ENCODE measurements around the gene SLC36A4.
"Not testable (repeated sequence)": the region's sequence is repeated elsewhere in the genome, so short reads cannot be mapped to it uniquely, and the experiment has no call there.

SLC36A4 gene

GRCh38 chr11:93114304-93114703 lies 83.5 kb downstream of the SLC36A4 start:
- Histone ChIP-seq H3K27me3 (ENCODE audit: low read length) (no peaks in the 10 kb centered on the region), H3F3A (ENCODE audit: insufficient read depth) (no peaks in the 10 kb centered on the region), H3K9me2 (replicated peaks; ENCODE audit: insufficient read depth, low read length) (no peaks in the 10 kb centered on the region), H3K4me3 (ENCODE audit: insufficient read depth, low read length, poor library complexity, severe bottlenecking) (no peak overlapping the region), H3K9me3 (ENCODE audit: insufficient read depth, low read length) (no peaks in the 10 kb centered on the region), H3K79me2 (ENCODE audit: insufficient read depth, low read length) (no peaks in the 10 kb centered on the region), H4K20me1 (ENCODE audit: low read depth, low read length) (no peaks in the 10 kb centered on the region), H3K27ac (ENCODE audit: low read depth, low read length) (no peak overlapping the region), H3K9ac (ENCODE audit: low read length) (no peak overlapping the region), H3K36me3 (ENCODE audit: low read length) (no peaks in the 10 kb centered on the region), H2AFZ (ENCODE audit: low read depth, low read length, severe bottlenecking) (no peak overlapping the region), H3K4me2 (ENCODE audit: low read depth, low read length, poor library complexity, severe bottlenecking) (no peak overlapping the region)
- TF ChIP-seq, protein P1, sequence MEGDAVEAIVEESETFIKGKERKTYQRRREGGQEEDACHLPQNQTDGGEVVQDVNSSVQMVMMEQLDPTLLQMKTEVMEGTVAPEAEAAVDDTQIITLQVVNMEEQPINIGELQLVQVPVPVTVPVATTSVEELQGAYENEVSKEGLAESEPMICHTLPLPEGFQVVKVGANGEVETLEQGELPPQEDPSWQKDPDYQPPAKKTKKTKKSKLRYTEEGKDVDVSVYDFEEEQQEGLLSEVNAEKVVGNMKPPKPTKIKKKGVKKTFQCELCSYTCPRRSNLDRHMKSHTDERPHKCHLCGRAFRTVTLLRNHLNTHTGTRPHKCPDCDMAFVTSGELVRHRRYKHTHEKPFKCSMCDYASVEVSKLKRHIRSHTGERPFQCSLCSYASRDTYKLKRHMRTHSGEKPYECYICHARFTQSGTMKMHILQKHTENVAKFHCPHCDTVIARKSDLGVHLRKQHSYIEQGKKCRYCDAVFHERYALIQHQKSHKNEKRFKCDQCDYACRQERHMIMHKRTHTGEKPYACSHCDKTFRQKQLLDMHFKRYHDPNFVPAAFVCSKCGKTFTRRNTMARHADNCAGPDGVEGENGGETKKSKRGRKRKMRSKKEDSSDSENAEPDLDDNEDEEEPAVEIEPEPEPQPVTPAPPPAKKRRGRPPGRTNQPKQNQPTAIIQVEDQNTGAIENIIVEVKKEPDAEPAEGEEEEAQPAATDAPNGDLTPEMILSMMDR (IDR thresholded peaks at IDR 0.05; ENCODE audit: insufficient read depth, low read length, poor library complexity, severe bottlenecking): no peak
- no peak for TF ChIP-seq EZH2phosphoT487 (conservative IDR thresholded peaks at IDR 0.05; ENCODE audit: low read length)

GRCh38 chr11:93113824-93114223 lies 84.0 kb downstream of the SLC36A4 start:
- TF ChIP-seq, protein P1 (IDR thresholded peaks at IDR 0.05; ENCODE audit: insufficient read depth, low read length, poor library complexity, severe bottlenecking): no peak
- no peak for TF ChIP-seq EZH2phosphoT487 (conservative IDR thresholded peaks at IDR 0.05; ENCODE audit: low read length)
- Histone ChIP-seq H3K27ac (ENCODE audit: low read depth, low read length) (no peak overlapping the region), H3K4me3 (ENCODE audit: insufficient read depth, low read length, poor library complexity, severe bottlenecking) (no peak overlapping the region)

GRCh38 chr11:93111147-93111546 lies 86.6 kb downstream of the SLC36A4 start:
- not testable (repeated sequence) for H3K9me3 ChIP-seq (ENCODE audit: insufficient read depth, low read length); H3K4me2 ChIP-seq (ENCODE audit: low read depth, low read length, poor library complexity, severe bottlenecking); H3F3A ChIP-seq (ENCODE audit: insufficient read depth); H3K9me2 ChIP-seq (replicated peaks; ENCODE audit: insufficient read depth, low read length); H3K36me3 ChIP-seq (ENCODE audit: low read length); H3K27me3 ChIP-seq (ENCODE audit: low read length); H3K79me2 ChIP-seq (ENCODE audit: insufficient read depth, low read length); H3K9ac ChIP-seq (ENCODE audit: low read length); H4K20me1 ChIP-seq (ENCODE audit: low read depth, low read length); H3K4me3 ChIP-seq (ENCODE audit: insufficient read depth, low read length, poor library complexity, severe bottlenecking); H3K27ac ChIP-seq (ENCODE audit: low read depth, low read length); H2AFZ ChIP-seq (ENCODE audit: low read depth, low read length, severe bottlenecking)

More at GRCh38 chr11:93113824-93114223, 84.0 kb downstream of the SLC36A4 start:
- no peaks in the 10 kb centered on the region for H3K36me3 ChIP-seq (ENCODE audit: low read length)
- H4K20me1 ChIP-seq (ENCODE audit: low read depth, low read length): no peaks in the 10 kb centered on the region
- H3K79me2 ChIP-seq (ENCODE audit: insufficient read depth, low read length): no peaks in the 10 kb centered on the region
- no peak overlapping the region for H3K4me2 ChIP-seq (ENCODE audit: low read depth, low read length, poor library complexity, severe bottlenecking)
- H3F3A ChIP-seq (ENCODE audit: insufficient read depth): no peaks in the 10 kb centered on the region
- H3K9ac ChIP-seq (ENCODE audit: low read length): no peak overlapping the region
- no peaks in the 10 kb centered on the region for H3K9me2 ChIP-seq (replicated peaks; ENCODE audit: insufficient read depth, low read length)
- no peaks in the 10 kb centered on the region for H3K9me3 ChIP-seq (ENCODE audit: insufficient read depth, low read length)
- no peak overlapping the region for H2AFZ ChIP-seq (ENCODE audit: low read depth, low read length, severe bottlenecking)
- H3K27me3 ChIP-seq (ENCODE audit: low read length): no peaks in the 10 kb centered on the region

DNA sequence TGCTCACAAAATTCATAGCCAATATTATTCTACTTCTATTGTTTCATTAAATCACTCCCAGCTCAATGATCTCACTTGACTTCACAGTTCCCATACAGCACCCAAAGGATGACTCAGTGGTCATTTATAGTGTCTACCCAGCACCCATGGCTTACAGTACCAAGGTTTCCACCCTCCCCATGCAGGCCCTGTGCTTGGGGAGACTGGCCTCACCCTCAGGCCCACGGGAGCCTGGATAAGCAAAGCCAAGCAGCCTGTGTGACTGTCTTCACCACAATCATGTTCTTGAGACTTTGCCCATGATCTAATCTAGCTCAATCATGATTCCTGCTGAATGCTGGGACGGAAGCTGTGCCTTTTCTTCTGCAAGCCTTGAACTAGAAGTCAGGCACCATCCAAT lies 97.6 kb downstream of the SLC36A4 start:
- Histone ChIP-seq H3K9me2 (replicated peaks; ENCODE audit: insufficient read depth, low read length) (no peaks in the 10 kb centered on the region), H3K4me2 (ENCODE audit: low read depth, low read length, poor library complexity, severe bottlenecking) (no peak overlapping the region), H3K27ac (ENCODE audit: low read depth, low read length) (no peak overlapping the region), H3K36me3 (ENCODE audit: low read length) (no peaks in the 10 kb centered on the region), H3K79me2 (ENCODE audit: insufficient read depth, low read length) (no peaks in the 10 kb centered on the region), H3K9ac (ENCODE audit: low read length) (no peak overlapping the region), H3K4me3 (ENCODE audit: insufficient read depth, low read length, poor library complexity, severe bottlenecking) (no peak overlapping the region), H3K27me3 (ENCODE audit: low read length) (no peaks in the 10 kb centered on the region), H4K20me1 (ENCODE audit: low read depth, low read length) (no peaks in the 10 kb centered on the region), H2AFZ (ENCODE audit: low read depth, low read length, severe bottlenecking) (no peak overlapping the region), H3K9me3 (ENCODE audit: insufficient read depth, low read length) (no peaks in the 10 kb centered on the region), H3F3A (ENCODE audit: insufficient read depth) (no peaks in the 10 kb centered on the region)
- TF ChIP-seq, protein P1 (IDR thresholded peaks at IDR 0.05; ENCODE audit: insufficient read depth, low read length, poor library complexity, severe bottlenecking): no peak
- TF ChIP-seq EZH2phosphoT487 (conservative IDR thresholded peaks at IDR 0.05; ENCODE audit: low read length): no peak

Data from SU-DHL-6 (cell line).